H1 (cell line): ENCODE results near the gene HDAC6. TPM values are rescaled to one million over a fixed set of nuclear protein-coding genes. Genes with fewer than 3 reads are reported as not detected.

Experiments used
- CTCF ChIA-PET: fragments of 300-600 bp; sonication (Branson Sonifier 250); formaldehyde crosslinking; loops from one replicate; lab custom pipeline; 2021; ENCODE audit not compliant: partially characterized antibody; lab: Charles Lee
- POLR2A ChIA-PET: fragments of 300-600 bp; sonication (Branson Sonifier 250); formaldehyde crosslinking; loops from one replicate; lab custom pipeline; 2021; ENCODE audit warnings: inconsistent platforms; ENCODE audit not compliant: partially characterized antibody; lab: Charles Lee
- DNase-seq, 2 experiments: peaks; one replicate each; pipeline versions ENCODE4 v3.0.0 to v3.0.0-alpha.2; 2010 to 2022; ENCODE audit warnings: low spot score in 2 of 2, low read depth in 1 of 2, mixed read lengths in 1 of 2
- FAIRE-seq: peaks from 2 replicates; lab custom pipeline; 2011; peaks lifted over from hg19 to GRCh38; lab: Jason Lieb, UNC
- H2AFZ ChIP-seq: 2 replicates; pipeline ENCODE4 v1.8.1; 2012; ENCODE audit warnings: low read length, inconsistent platforms
- H2AK5ac ChIP-seq: 2 replicates; pipeline ENCODE4 v1.6.1; 2013; ENCODE audit warnings: low read depth, low read length
- H2BK120ac ChIP-seq: replicated peaks from 2 replicates; pipeline ENCODE3; 2013; ENCODE audit warnings: low read depth, low read length, inconsistent platforms
- H2BK12ac ChIP-seq: 2 replicates; pipeline ENCODE4 v1.6.1; 2013; ENCODE audit warnings: low read depth, low read length
- H2BK15ac ChIP-seq: 2 replicates; pipeline ENCODE4 v1.6.1; 2013; ENCODE audit warnings: low read length
- H2BK20ac ChIP-seq: 2 replicates; pipeline ENCODE4 v1.6.1; 2013; ENCODE audit warnings: low read length
- H2BK5ac ChIP-seq: 2 replicates; pipeline ENCODE4 v1.6.1; 2013; ENCODE audit warnings: low read depth, low read length
- H3K14ac ChIP-seq: 2 replicates; pipeline ENCODE4 v1.6.1; 2013; ENCODE audit warnings: inconsistent platforms; ENCODE audit not compliant: insufficient read length
- H3K18ac ChIP-seq: 2 replicates; pipeline ENCODE4 v1.6.1; 2013; ENCODE audit warnings: low read length; ENCODE audit errors: extremely low read depth
- H3K23ac ChIP-seq: 2 replicates; pipeline ENCODE4 v1.6.1; 2013; ENCODE audit warnings: inconsistent platforms; ENCODE audit not compliant: insufficient read length
- H3K23me2 ChIP-seq: 2 replicates; pipeline ENCODE4 v1.6.1; 2013; ENCODE audit warnings: low read depth, low read length
- H3K27ac ChIP-seq: 2 replicates; pipeline ENCODE4 v1.6.1; 2011; ENCODE audit warnings: low read depth, low read length, inconsistent platforms
- H3K27me3 ChIP-seq, 4 experiments: replicated peaks in 1 of 4; 1 replicate in 1 of 4; 2 replicates in 3 of 4; pipeline versions ENCODE4 v1.6.1 to v1.8.1; 2011 to 2013; ENCODE audit warnings: low read length in 3 of 4, mild to moderate bottlenecking in 3 of 4, inconsistent platforms in 2 of 4, mixed read lengths in 2 of 4, moderate library complexity in 1 of 4; ENCODE audit not compliant: control insufficient read depth in 3 of 4, insufficient read depth in 3 of 4; ENCODE audit errors: extremely low read depth in 1 of 4
- H3K36me3 ChIP-seq, 4 experiments: 2 replicates each; pipeline versions ENCODE4 v1.6.1 to v1.8.1; 2011 to 2013; ENCODE audit warnings: mild to moderate bottlenecking in 4 of 4, low read length in 3 of 4, moderate library complexity in 2 of 4, control low read depth in 1 of 4, inconsistent platforms in 1 of 4; ENCODE audit not compliant: insufficient read depth in 4 of 4, control insufficient read depth in 2 of 4
- H3K4ac ChIP-seq: replicated peaks from 2 replicates; pipeline ENCODE3; 2013; ENCODE audit warnings: low read length, low read depth, mixed read lengths, inconsistent platforms; ENCODE audit not compliant: insufficient read length
- H3K4me1 ChIP-seq, 4 experiments: replicated peaks in 1 of 4; 1 replicate in 1 of 4; 2 replicates in 3 of 4; pipeline versions ENCODE4 v1.6.1 to v1.8.1; 2011 to 2013; ENCODE audit warnings: low read length in 3 of 4, inconsistent platforms in 2 of 4, mixed read lengths in 1 of 4; ENCODE audit not compliant: insufficient read depth in 4 of 4, control insufficient read depth in 3 of 4
- H3K4me2 ChIP-seq, 2 experiments: 2 replicates each; pipeline versions ENCODE4 v1.6.1 to v1.8.1; 2011 to 2013; ENCODE audit warnings: low read depth in 2 of 2, low read length in 2 of 2, control low read depth in 1 of 2, inconsistent platforms in 1 of 2, mild to moderate bottlenecking in 1 of 2; ENCODE audit not compliant: insufficient read depth in 1 of 2
- H3K4me3 ChIP-seq, 4 experiments: fragments of 200-600, 300-600 bp in 1 of 4; sonication (generic), shearing (Covaris generic), sonication (Bioruptor Twin) in 1 of 4; 2 replicates each; pipeline versions ENCODE4 v1.5.1 to v1.8.1; 2011 to 2016; ENCODE audit warnings: low read length in 4 of 4, low read depth in 3 of 4, control low read depth in 2 of 4, inconsistent platforms in 2 of 4, mild to moderate bottlenecking in 2 of 4, mixed read lengths in 1 of 4, moderate library complexity in 1 of 4; ENCODE audit not compliant: insufficient read depth in 2 of 4; ENCODE audit errors: extremely low read depth in 1 of 4
- H3K56ac ChIP-seq: replicated peaks from 2 replicates; pipeline ENCODE3; 2013; ENCODE audit warnings: low read depth, mild to moderate bottlenecking, mixed read lengths, low read length, inconsistent platforms; ENCODE audit not compliant: insufficient read length
- H3K79me1 ChIP-seq: 2 replicates; pipeline ENCODE4 v1.6.1; 2013; ENCODE audit warnings: low read depth, low read length, control low read depth
- H3K79me2 ChIP-seq, 2 experiments: 2 replicates each; pipeline versions ENCODE4 v1.6.1 to v1.8.1; 2012 to 2013; ENCODE audit warnings: low read length in 2 of 2, mild to moderate bottlenecking in 2 of 2, inconsistent platforms in 1 of 2; ENCODE audit not compliant: insufficient read depth in 2 of 2, control insufficient read depth in 1 of 2
- H3K9ac ChIP-seq, 4 experiments: replicated peaks in 1 of 4; 1 replicate in 1 of 4; 2 replicates in 3 of 4; pipeline versions ENCODE4 v1.6.1 to v1.8.1; 2011 to 2013; ENCODE audit warnings: low read depth in 3 of 4, low read length in 3 of 4, control low read depth in 2 of 4, mild to moderate bottlenecking in 2 of 4, moderate library complexity in 2 of 4, inconsistent platforms in 1 of 4; ENCODE audit errors: extremely low read depth in 1 of 4
- H3K9me3 ChIP-seq, 2 experiments: 2 replicates each; pipeline versions ENCODE4 v1.6.1 to v1.8.1; 2012 to 2013; ENCODE audit warnings: mild to moderate bottlenecking in 2 of 2, moderate library complexity in 2 of 2, control low read depth in 1 of 2, inconsistent platforms in 1 of 2, low read depth in 1 of 2, low read length in 1 of 2, mixed read lengths in 1 of 2; ENCODE audit not compliant: insufficient read depth in 2 of 2
- H4K20me1 ChIP-seq, 2 experiments: replicated peaks in 1 of 2; 2 replicates each; pipeline versions ENCODE3 to v1.8.1; 2011 to 2013; ENCODE audit warnings: inconsistent platforms in 2 of 2, low read length in 2 of 2, mild to moderate bottlenecking in 1 of 2; ENCODE audit not compliant: insufficient read depth in 2 of 2, control insufficient read depth in 1 of 2
- H4K5ac ChIP-seq: 2 replicates; pipeline ENCODE4 v1.6.1; 2013; ENCODE audit warnings: low read length, low read depth, mixed read lengths, inconsistent platforms; ENCODE audit not compliant: insufficient read length
- H4K8ac ChIP-seq: 2 replicates; pipeline ENCODE4 v1.8.0; 2013; ENCODE audit warnings: mild to moderate bottlenecking, moderate library complexity, low read length, inconsistent platforms; ENCODE audit not compliant: insufficient read depth; ENCODE audit errors: extremely low read depth
- H4K91ac ChIP-seq: replicated peaks from 2 replicates; pipeline ENCODE3; 2013; ENCODE audit warnings: low read length, mixed read lengths, inconsistent platforms; ENCODE audit not compliant: insufficient read length
- BCL11A ChIP-seq, 2 experiments: IDR thresholded peaks; one replicate each; pipeline ENCODE4 v1.6.1; 2011; ENCODE audit warnings: low read depth in 2 of 2, low read length in 2 of 2, mild to moderate bottlenecking in 2 of 2
- FOSL1 ChIP-seq: IDR thresholded peaks from 2 replicates; pipeline ENCODE4 v1.6.1; 2011; ENCODE audit warnings: mild to moderate bottlenecking, low read depth, low read length, moderate library complexity; ENCODE audit not compliant: insufficient read depth
- GABPA ChIP-seq: IDR thresholded peaks from 2 replicates; pipeline ENCODE4 v1.6.1; 2011; ENCODE audit warnings: mild to moderate bottlenecking, low read length, moderate library complexity, borderline replicate concordance; ENCODE audit not compliant: insufficient read depth
- PHF8 ChIP-seq: fragments of 200-600 bp; sonication (generic); conservative IDR thresholded peaks from 2 replicates; pipeline ENCODE4 v1.7.1; 2012; ENCODE audit warnings: low read depth, mild to moderate bottlenecking, inconsistent platforms, low read length, moderate library complexity
- SIN3A ChIP-seq, 2 experiments: IDR thresholded peaks in 1 of 2; conservative IDR thresholded peaks in 1 of 2; 2 replicates each; pipeline ENCODE4 v1.6.1; 2011 to 2012; ENCODE audit warnings: low read length in 2 of 2, improper control_type of control experiment in 1 of 2, low read depth in 1 of 2, mild to moderate bottlenecking in 1 of 2
- TBP ChIP-seq: IDR thresholded peaks from 2 replicates; pipeline ENCODE4 v1.6.1; 2011; ENCODE audit warnings: low read depth, low read length, improper control_type of control experiment
- WGBS, 2 experiments: shearing (Covaris generic) in 1 of 2; methylation state at CpG; one replicate each; pipeline versions ENCODE4 v1.1.6 to v1.1.7; 2013 to 2015; ENCODE audit warnings: low lambda C conversion rate in 2 of 2, mixed read lengths in 2 of 2, inconsistent platforms in 1 of 2, low coverage in 1 of 2, missing lambda C conversion rate in 1 of 2; ENCODE audit not compliant: insufficient replicate concordance in 2 of 2, insufficient coverage in 1 of 2, insufficient read length in 1 of 2; ENCODE audit errors: extremely low coverage in 1 of 2, missing lambda C conversion rate in 1 of 2; 5-methylcytosine and 5-hydroxymethylcytosine counted together
- polyA plus RNA-seq, 7 experiments: library from polyadenylated mRNA; depleted of rRNA in 3 of 7; stranded (reverse) in 5 of 7; unstranded in 2 of 7; fragments of >200 nt in 5 of 7; fragments of 200-250 nt in 2 of 7; gene quantifications; 1 replicate in 5 of 7; 2 replicates in 1 of 7; 4 replicates in 1 of 7; pipeline versions ENCODE4 v1.2.1 to v1.2.3, GENCODE V29; 2011 to 2013; ENCODE audit warnings: missing spikeins in 2 of 7, mixed read lengths in 2 of 7
- total RNA-seq: library from RNA; stranded (reverse); fragmentation: NEBNext Ultra II Directional; extraction: Animal tissue kit (Norgen Biotek cat#: 25700); gene quantifications from 2 replicates; pipeline ENCODE4 v1.2.1, GENCODE V29; 2021

HDAC6 gene
- total and polyA plus RNA-seq, 2 of the 8 experiments (the other 6 are each of a cell fraction or from before 2014, with no cell fraction given): 34.0 to 51.8 TPM

GRCh38 chrX:48802905-48803200 lies 986 bp downstream of the HDAC6 start:
- ChIA-PET POLR2A (no interaction called here), CTCF (no interaction called here)
- Histone ChIP-seq H3K18ac (no peak overlapping the region), H2BK120ac (no peak overlapping the region), H4K5ac (no peak overlapping the region), H2BK15ac (no peak overlapping the region), H4K91ac (no peak overlapping the region), H3K4me3 (peak overlapping the region; percentile 60 to 92 (median 68)), H3K23ac (no peak overlapping the region), H3K4ac (no peak overlapping the region), H3K14ac (no peak overlapping the region), H3K27me3 (no peaks in the 10 kb centered on the region), H4K20me1 (no peaks in the 10 kb centered on the region), H4K8ac (no peak overlapping the region), H3K56ac (no peak overlapping the region), H2BK20ac (no peak overlapping the region), H3K4me1 (no peaks in the 10 kb centered on the region; a peak in 2 of 7 replicates), H3K36me3 (peaks cover 0 to 13% (median 4%) of the 10 kb centered on the region in 4 experiments; a peak in 5 of 8 replicates), H2AK5ac (no peak overlapping the region), H3K79me1 (no peaks in the 10 kb centered on the region), H2BK5ac (no peak overlapping the region), H3K4me2 (peak overlapping the region; percentile 66 to 75), H3K27ac (peak overlapping the region; percentile 36; the same call in 1 of the 2 replicates), H3K23me2 (no peaks in the 10 kb centered on the region; the same call in 1 of the 2 replicates), H3K79me2 (no peaks in the 10 kb centered on the region), H2AFZ (no peak overlapping the region), H3K9ac (peak overlapping the region in 3 of 4 experiments; percentile 51 to 88 (median 68); a peak in 3 of 7 replicates), H2BK12ac (no peak overlapping the region), H3K9me3 (no peaks in the 10 kb centered on the region)
- no peak for TF ChIP-seq GABPA
- no peak for TF ChIP-seq TBP
- TF ChIP-seq PHF8: no peak
- TF ChIP-seq SIN3A (conservative IDR thresholded peaks at IDR 0.05 in 1 of 2, IDR thresholded peaks at IDR 0.05 in 1 of 2; ENCODE audit: low read depth in 1 of 2, low read length in 2 of 2): no peak
- TF ChIP-seq BCL11A (IDR thresholded peaks at IDR 0.05; ENCODE audit: low read depth in 2 of 2, low read length in 2 of 2): no peak
- TF ChIP-seq FOSL1: no peak
- WGBS, 2 experiments: 57% methylated on average over 2 of the region's 4 CpGs; no CpG with 5 or more reads in 1 of the 2 experiments
- DNase-seq (no peak), FAIRE-seq (no peak)
